Activated gamma-delta T cell treated with Interleukin-2 at 50 U/mL for 16 hours (primary cell): ENCODE data around the gene ADCY7.
"Not testable (repeated sequence)": the region's sequence is repeated elsewhere in the genome, so short reads cannot be mapped to it uniquely, and the experiment has no call there.

Experiments used
- DNase-seq: peaks from one replicate; pipeline ENCODE4 v3.0.0-alpha.2; 2020

Gene ADCY7

DNA sequence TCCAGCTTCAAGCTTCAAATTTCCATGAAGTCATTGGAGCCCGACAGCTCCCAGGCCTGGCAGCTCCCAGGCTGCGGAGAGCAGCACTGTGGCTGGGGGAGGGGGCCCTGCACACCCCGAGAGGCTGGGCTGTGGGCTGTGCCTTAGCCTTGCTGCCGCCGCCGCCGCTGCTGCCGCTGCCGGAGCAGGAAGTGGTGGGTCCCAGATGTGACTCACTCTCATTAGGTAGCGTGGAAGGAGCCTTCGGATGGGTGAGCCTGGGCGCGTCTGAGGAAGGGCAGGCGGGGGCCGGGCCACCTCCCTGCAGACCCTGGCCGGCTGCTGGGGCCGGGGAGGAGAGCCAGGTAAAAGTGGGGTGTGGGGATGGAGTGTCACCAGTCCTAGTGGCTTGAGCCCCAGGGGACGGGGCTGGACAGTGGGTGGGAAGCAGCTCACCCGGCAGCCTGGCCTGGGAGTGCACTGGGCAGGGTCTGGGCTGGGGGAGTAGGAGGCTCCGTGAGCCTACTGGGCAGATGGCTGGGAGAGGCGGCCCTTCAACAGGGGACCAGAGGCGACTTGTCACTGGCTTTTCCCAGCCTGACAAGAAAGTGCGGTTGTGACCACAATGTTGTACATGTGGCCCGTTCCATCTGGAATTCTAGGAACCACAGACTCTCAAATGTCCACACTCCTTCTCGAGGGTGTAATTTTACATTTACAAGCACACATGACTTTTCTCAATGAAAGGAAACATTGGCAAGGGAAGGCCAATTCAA is at the start of gene ADCY7:
ADCY7 (plus strand) TSS at position 215 of the 755 bp plus-strand sequence. CDS start 21,629 bp downstream, outside the sequence.
- peak; percentile 85 for DNase-seq

DNA sequence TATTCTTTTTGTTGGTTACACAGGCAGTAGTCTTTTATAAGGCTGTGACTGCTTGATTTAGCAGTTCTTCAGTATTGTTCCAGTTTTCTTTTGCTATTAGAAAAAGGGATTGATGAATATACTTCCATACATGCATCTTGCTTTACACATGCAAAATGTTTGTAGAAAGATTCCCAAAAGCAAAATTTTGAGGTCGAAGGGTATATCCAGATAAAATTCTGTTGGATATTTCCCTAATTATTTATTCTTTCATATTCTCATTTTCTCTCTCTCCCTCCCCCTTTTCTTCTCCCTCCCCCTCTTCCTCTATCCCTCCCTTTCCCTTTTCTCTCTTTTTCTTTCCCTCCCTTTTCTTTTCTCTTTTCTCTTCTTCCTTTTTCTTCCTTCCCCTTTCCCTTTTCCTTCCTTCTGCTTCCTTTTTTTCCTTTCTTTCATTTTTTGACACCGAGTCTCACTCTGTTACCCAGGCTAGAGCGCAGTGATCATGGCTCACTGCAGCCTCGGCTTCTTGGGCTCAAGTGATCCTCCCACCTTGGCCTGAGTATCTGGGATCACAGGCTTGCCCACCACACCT is 46.9 kb upstream of the ADCY7 start:
- DNase-seq = no peak

DNA sequence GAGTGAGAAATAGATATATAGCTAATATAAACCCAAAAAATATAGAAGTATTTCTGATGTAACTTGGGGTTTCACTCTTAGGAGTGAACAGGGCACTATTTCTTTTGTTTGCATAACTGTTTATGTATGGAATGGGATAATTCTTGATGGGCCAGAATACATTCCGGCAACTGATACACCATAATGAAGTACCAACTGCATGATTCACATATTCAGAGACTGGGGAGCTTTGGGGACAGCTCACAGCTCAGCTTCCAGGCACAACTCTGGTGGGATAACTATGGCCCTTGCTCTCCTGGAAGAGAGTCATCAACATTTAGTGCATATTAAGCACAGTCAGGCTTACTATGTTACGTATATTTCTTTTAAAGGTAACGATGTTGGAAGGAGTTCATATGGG is 42.1 kb upstream of the ADCY7 start:
- no peak for DNase-seq

DNA sequence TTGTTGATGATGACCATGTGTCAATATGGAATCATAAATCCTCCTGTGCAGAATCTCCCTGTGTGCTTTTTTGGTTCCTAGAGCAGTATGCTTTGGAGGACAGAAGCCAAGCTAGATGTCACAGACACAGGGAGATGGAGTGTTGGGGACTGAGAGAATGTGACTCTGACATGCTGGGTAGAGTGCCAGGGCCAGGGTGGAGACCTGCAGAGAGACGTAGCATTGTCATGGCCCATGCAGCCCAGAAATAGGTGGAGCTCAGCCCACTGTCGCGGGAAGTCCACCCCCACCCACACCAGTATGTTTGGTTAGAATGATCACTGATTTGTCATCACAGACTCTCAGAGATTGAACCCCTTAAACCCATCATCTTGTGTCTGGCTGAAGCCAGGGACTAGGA is 39.2 kb upstream of the ADCY7 start:
- DNase-seq = no peak

DNA sequence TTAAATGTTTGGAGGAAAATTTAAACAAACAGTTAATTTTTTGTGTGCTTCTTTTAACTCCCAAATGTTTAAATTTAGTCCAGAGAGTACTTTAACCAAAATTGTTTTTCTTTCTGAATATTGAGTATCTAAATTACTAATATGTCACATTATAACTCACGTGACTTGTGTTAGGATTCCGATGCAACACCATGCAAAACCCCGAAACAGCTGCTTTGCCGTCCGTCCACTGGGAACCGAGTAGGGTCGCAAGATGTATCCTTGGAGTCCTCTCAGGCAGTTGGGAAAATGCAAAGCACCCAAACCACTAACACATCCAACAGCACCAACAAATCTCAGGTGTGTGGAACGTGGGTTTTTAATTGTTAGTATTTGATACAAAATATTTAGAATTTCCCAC is 38.7 kb upstream of the ADCY7 start:
- no peak for DNase-seq

DNA sequence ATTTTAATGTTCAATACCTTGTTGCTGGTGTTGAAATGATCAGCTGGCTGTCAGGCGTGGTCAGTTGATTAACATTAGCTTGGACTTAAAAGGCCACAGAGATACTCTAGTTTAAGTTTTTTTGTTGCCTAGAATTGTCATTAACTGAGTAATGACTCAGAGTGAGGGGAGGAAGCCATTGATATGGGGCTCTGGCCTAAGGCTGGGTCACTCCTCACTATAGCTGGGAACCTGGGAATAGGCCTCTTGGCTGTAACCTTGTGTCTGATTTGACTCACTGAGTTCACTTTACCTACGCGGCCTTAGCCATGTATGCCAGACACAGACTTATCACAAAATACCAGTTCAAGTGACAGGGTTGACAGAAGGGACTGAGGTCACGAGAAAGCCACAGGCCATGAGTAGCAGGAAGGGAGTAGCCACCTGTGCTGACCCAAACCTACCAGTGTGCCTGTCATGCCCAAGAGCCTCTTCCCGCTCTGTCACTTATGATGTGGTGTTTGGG is 37.9 kb upstream of the ADCY7 start:
- no peak for DNase-seq

DNA sequence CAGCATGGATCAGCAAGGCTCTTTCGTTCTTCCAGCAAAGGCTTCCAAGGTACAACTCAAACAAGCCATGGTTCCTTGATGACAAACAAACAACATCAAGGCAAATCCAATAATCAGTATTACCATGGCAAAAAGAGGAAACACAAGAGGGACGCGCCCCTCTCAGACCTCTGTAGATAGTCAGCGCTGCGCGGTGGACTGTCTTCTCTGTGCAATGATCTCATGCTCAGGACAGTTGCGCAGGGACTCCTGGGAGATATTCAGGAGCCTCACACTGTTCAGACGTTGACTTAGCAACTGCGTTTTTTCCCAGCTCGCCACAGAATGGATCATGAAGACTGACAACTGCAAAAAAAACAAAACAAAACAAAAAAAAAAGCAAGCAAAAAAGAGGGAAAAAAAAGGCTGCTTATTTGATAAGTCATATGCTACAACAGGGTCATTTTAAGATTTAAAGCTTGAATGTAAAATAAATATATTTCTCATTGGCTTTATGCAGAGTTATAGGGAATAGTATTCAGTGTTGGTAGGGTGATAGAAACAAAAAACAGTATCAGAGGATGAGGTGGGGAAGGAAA is 37.1 kb upstream of the ADCY7 start:
- DNase-seq = no peak

DNA sequence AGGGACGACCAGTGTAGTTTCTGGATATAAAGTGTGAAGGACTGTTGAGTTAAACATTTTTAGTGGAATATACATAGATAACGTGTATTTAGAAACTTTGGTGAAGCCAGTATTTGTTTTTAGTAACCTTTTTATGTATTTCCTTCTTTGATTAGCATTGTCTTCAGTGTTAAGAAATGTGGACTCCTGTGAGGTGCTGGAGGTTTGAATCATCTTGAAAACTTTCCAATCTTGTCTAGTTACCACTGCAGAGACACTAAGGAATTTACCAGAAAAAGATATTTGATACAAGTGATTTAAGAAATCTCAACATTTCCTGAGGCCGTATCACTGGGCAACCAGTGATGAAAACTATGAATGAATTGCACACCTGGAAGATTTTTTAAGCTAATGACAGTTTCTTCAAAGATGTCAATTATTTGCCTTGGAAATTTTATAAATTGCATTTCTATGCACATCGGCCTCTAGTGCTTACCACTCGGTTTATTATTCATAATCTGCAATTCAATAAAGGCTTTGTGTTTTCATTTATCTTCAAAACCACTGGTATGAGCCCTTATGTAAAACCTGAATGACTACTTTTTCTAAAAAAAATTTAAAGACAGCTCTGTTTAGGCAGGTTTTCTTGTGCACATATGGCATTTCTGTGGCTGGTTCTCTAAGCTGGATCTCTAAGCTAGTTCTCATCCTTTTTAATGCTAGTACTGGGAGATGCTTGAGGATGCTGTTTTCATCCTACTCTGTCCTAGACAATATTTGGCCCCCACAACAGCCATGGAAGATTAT is 31.4 kb upstream of the ADCY7 start:
- no peak for DNase-seq

DNA sequence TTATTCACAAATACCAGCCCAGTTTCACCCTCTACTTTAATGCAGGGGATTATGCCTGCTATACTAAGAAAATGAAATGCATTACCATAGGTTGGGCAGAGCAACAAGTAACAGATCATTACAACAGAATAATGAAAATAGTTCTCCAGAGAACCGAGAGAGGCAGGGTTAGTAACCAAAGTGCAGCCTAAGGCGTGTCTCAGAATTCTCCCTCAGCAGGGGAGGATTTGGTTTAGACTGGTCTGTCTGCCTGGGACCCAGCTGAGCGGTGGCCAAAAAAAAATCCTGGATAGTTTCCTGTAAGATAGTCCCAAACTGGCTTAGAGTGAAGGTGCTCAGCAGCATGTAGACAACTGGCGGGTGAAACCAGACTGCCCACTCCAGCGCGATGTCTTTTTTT is 30.8 kb upstream of the ADCY7 start:
- no peak for DNase-seq

DNA sequence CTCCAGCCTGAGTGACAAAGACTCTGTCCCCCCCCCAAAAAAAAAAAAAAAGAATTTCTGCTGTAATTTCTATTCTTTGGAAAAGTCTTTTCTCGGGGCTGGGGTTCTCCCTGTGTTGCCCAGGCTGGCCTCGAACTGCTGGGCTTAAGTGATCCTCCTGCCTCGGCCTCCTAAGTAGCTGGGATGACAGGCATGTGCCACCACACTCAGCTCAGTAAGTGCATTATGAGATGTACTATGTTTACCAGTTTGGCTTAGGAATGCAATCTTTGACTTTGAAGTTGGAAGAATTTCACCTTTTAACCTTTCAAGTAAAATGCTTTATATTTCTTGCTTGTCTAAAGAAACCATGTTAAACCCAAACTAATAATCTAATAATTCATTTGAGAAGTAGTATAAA is 28.0 kb upstream of the ADCY7 start:
- no peak for DNase-seq

DNA sequence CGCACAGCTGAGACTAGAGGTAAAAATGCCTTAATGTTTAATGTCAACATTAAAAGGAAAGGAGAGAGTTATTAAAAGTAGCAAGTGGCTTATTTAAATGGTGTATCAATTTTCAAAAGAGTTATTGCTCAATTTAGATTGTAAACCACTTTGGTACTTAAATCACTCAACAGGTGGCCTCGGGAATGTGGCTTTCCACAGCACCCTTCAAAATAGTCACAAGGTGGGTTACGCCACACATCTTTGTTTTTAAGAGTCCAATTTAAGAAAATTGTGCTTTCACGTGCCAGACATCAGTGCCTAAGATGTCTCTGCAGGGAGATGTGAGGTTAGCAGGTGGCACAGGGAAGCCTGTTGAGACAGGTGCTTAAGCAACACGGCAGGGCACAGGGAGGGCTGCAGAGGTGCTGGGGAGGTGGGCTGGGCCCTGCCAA is 27.5 kb upstream of the ADCY7 start:
- no peak for DNase-seq

DNA sequence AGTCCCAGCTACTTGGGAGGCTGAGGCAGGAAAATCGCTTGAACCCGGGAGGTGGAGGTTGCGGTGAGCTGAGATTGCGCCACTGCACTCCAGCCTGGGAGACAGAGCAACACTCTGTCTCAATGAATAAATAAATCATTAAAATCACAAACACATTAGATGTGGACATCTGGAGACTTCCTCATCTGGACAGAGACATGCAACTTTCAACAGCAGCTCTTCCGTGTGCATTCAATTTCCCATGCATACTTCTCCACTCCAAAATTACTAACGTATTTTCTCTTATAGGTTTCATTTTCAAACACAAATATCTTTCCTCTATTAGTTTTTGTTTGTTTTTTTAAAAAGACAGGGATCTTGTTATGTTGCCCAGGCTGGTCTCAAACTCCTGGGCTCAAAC is 23.3 kb upstream of the ADCY7 start:
- DNase-seq = not testable (repeated sequence)

DNA sequence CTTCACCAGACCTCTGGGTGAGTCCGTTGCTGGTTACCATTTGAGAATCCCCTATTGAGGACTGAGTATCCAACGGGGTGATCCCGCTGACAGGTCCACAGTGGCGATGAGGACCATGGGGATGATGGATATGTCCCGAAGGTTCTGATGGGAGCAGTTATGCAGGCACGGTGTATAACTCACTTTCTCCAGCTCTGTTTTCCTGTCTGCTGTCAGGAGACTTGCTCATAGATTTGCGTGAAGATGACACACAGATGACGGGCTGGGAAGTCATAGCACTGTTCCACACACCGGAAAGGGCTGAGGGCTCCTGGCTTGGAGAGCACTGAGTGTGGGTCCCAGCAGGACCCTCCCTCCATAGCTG is 22.2 kb upstream of the ADCY7 start:
- no peak for DNase-seq

DNA sequence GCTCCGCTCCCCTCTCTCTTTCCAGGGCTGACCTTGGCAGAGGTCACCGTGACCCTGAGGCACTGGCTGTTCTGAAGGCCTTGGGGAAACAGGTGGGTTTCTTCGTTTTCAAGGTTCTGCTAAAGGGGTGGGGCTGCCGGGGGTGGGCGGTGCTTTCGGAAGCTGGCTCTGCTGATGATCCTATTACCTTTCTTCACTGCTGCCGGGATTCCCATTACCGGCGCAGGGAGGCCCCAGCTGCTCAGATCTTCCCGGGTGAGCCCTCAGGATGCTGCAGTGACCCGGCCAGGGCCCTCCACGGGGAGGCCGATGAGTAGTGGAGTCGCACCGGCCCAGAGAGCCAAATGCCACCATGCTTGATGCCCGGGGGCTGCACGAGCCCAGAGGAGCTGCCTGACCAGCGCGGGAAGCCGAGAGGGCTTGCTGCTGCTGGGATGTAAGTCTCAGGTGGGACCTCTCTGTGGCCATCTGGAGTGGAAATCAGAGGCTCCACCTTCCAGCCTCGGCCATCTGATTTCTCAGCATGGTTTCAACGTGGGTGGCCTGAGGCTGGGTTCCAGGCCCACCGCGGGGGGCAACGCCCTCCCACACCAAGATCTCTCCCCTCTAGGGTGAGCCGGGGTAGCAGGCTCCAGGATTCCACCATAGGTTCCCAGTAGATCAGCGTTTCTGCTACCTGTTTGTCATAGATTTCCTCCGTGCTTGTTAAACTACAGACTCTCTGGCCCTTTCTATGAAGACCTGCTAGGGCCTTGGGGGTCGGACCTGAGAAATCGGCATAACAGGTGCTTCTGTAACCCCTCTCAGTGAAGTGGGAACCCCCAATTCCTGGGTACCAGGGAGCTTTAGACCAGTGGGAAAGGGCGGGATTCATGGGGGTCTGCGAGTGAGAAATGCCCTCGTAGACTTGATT is 21.6 kb upstream of the ADCY7 start:
- no peak for DNase-seq

DNA sequence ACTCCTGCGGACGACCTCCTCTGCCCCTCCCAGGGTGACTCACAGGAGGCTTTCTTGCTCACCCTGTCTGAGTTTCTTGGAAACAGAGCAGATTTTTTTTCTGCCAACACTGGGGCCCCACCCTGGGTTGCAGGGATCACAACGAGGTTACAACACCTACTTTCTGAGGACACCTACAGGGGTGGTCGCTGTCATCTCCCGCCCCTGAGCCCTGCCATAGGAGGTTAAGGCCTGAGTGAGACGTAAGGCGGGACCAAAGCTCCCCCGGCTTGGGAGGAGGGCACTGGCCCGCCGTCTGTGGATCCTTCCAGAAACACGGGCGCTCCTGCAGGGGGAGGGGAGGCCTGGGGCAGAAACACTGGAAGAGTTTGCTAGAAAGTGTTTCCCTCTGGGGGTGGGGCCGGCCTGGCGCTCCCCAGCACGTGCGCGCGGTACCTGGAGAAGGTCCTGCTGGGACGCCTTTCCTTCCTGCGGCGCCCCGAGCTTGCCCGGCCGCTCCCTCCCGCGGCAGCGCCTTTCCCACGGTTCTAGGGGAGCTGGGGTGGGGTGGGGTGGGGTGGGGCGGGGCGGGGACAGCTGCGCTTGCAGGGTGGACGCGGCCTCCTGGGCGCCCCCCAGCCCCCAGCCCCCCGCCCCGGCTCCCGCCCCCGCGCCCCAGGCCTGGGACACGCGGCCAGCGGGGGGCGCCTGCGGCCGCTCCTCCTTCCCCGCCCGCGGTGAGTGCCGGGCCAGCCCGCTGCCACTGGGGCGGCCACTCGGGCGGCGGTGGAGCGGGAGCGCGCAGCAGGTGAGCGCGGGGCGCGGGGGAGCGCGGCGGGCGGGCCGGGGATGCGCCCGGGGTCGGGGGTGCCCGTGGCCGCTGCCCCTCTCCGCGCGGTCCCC is 20.7 kb upstream of the ADCY7 start:
- DNase-seq = peak; percentile 64

DNA sequence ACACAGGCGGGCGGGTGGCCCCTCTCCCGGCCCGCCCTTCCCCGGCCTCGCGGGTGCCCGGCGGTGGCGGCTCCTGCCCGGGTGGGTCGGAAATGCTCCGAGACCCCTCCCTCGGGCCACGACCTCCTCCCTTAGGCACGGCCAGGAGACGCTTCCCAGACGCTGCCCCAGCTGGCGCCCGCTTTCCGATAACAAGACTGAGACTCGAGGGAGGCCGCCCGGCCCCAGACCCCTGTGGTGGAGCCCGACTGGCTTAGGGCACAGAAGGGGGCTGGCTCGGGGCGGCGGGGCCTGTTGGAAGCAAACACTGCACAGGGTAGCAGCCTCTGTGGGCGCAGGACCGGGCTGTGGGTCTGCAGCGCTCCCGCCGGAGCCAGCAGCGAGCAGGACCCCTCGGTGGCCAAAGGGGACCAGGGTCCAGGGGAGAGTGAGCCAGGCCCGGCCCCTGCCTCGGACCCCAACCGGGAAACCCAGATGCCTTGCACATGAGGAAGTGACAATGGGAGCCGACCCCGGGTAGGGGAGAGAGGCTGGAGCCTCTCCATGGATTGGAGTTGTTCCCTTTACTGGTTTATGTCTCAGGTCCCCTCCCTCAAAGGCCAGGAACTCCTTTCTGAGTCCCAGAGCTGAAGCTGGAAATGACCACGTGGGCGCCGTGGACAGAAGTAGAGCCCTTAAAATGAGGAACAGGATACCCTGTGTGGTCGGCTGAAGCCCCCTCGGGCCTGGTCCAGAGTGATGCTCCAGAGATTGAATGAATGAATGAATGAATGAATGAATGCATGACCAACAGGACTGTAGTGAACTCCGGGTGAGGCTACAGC is 19.8 kb upstream of the ADCY7 start:
- no peak for DNase-seq

DNA sequence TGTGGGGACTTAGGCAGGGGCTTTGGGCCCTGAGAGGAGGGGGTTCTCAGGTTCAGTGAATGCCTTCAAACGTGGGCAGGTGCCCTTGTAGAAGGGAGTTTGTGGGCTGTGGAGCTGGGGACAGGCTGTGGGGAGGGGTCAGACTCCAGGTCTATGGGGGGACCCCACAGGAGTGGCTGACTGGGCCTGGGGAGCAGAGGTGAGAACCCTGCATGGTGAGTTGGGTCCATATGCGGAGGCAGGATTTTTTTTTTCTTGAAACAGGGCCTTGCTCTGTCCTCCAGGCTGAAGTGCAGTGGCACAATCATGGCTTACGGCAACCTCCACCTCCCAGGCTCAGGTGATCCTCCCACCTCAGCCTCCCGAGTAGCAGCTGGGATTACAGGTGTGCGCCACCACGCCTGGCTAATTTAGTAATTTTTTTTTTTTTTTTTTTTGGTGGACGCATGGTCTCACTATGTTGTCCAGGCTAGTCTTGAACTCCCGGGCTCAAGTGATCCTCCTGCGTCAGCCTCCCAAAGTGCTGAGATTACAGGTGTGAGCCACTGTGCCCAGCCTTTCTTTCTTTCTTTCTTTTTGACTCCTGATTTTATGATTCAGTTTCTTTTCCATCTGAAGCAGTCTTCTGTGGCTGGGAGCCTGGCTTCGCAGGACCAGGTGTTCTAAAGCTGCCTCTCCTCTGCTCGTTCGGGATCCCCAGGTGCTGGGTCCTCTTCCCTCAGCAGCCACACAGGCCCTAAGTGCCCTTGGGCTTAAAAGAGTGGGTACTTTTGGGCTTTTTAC is 19.0 kb upstream of the ADCY7 start:
- no peak for DNase-seq

DNA sequence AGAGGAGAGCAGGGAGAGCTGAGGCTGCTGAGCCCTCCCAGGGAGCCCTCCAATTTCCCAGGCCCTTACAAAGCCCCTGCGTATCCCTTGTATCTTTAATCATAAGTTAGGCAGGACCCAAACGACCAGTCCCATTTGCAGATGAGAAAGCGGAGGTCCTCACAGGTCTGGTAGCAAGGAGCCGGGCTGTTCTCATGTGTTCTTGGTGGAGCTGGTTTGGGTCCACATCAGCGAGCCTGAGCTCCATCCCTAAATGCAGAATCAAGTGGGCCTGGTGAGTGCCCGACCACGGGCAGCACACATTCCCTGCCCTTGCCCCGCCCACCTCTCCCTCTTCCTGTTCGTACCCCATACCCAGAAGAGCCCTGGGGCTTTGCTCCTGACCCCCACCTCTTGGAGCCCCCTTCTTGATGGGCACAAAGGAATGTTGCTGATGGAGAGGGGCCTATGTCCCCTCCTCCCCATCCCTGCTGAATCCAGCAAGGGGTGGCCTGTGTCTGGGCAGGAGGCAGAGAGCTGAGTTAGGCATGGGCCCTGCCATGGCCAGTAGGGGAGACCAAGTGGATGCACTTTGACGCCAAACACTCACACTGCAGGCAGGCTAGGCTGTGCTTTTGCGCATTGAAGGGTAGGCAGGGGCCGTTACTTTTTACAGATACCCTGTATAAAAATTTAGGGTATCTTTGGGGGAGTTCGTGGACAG is 18.3 kb upstream of the ADCY7 start:
- no peak for DNase-seq

DNA sequence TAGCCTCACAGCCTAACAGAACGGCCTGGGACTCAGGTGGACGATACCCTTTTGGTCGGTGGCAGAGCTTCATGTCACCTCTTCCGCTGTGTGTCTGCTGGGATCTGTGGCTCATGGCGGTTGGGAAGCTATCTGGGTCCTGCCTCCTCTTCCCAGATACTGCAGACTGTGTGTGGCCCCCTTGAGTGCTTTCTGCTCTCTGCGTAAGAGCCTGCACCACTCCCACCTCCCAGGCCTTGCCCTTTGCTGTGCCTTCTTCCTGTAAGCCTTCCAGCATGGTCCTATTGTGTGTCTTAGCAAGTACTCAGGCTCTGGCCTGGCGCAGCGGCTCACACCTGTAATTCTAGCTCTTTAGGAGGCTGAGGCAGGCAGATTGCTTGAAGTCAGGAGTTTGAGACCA is 17.5 kb upstream of the ADCY7 start:
- no peak for DNase-seq
